GM12875 (cell line): ENCODE measurements around the gene MN1.

Source experiments
- H3K4me3 ChIP-seq: one replicate; pipeline ENCODE4 v1.5.1; 2011; ENCODE audit warnings: low read depth, low read length, control low read depth
- TF ChIP-seq, protein P1 (sequence below): IDR thresholded peaks from 2 replicates; pipeline ENCODE4 v1.5.1; 2011; ENCODE audit warnings: low read depth, mild to moderate bottlenecking, control low read depth, inconsistent platforms, low read length, moderate library complexity, borderline replicate concordance; ENCODE audit not compliant: insufficient read depth

MN1 gene

DNA sequence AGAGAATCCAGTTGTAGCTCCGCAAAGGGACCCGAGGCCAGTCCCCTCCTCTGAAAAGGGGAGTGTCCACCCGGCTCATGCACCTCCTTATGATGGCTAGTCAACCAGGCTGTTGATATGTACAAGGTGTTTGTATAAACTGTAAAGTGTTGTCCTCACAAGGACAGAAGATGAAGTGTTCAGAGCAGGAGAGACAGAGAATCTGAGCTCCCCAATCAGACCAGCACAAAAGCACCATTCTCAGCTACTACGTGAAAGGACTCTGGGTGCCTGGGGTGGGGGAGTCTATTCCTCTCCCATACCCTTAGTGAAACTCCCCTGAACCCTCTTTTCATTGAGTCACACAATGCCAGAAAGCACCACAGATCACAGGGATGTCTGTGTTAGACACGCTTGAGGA is 49.4 kb downstream of the MN1 start:
- no peak overlapping the region for H3K4me3 ChIP-seq
- TF ChIP-seq, protein P1, sequence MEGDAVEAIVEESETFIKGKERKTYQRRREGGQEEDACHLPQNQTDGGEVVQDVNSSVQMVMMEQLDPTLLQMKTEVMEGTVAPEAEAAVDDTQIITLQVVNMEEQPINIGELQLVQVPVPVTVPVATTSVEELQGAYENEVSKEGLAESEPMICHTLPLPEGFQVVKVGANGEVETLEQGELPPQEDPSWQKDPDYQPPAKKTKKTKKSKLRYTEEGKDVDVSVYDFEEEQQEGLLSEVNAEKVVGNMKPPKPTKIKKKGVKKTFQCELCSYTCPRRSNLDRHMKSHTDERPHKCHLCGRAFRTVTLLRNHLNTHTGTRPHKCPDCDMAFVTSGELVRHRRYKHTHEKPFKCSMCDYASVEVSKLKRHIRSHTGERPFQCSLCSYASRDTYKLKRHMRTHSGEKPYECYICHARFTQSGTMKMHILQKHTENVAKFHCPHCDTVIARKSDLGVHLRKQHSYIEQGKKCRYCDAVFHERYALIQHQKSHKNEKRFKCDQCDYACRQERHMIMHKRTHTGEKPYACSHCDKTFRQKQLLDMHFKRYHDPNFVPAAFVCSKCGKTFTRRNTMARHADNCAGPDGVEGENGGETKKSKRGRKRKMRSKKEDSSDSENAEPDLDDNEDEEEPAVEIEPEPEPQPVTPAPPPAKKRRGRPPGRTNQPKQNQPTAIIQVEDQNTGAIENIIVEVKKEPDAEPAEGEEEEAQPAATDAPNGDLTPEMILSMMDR, result no peak

GRCh38 chr22:27751277-27752070 is 50.1 kb downstream of the MN1 start:
- TF ChIP-seq, protein P1, result no peak

DNA sequence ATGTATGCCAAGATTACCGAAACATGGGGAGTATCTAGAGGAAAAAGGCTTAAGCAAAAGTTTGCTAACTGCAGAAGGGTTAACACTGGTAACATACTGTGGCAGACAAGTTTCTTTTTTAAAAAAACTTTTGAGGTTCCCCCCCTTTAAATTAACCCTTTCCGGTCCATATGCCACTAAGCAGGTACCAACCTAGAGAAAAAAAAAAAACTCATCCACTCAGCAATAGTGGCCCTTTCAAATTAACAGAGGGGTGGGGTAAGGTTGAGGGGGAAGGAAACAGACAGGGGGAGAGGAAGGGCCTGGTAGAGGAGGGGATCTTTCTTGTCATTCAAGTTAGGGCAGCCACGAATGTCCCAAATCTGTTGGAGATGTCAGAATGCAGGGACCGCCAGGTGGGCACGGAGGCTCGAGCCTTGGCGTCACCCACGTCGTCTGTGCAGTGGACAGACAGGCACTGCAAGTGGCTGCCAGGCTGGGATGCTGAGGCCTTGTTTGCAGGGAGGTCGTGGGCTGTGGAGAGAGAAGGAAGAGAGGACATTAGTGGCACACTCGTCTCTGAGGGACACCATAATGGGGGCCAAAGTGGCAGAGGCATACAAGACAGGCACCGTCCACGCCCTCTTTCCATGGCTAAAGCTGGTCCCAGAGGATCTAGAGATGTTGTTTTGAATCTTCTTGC is 50.8 kb downstream of the MN1 start:
- H3K4me3 ChIP-seq, result no peak overlapping the region
- TF ChIP-seq, protein P1, result no peak

More at GRCh38 chr22:27751277-27752070, 50.1 kb downstream of the MN1 start:
- H3K4me3 ChIP-seq, result no peak overlapping the region

DNA sequence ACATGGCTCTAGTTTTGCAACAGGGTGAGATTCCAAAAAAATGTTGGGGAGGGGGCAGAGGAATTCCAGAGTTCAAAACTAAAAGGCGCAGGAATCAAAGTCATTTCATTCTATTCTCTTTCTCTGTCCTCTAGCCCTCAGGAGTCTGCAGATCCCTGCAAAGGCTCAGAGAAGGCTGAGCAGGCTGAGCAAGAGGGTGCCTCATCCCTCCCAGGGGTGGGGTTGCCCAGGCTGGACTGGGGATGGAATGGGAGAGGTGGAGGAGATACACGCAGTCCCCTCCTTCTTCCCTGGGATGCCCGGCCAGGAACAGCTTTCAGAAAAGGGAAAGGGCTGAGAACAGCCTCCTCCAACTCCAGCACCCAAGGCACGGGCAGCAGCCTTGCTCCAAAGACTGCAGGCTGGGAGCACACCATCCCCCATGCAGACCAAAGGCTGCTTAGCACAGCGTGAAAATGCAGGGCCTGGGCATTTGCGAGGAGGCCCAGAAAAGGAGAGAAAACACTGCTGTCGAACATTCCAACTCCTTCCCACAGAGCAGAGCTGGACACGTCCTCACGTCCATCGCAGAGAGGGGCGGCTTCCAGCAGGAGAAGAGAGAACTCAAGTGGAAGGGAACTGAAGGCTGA is 51.8 kb downstream of the MN1 start:
- H3K4me3 ChIP-seq, result no peak overlapping the region

GRCh38 chr22:27748751-27749191 is 52.8 kb downstream of the MN1 start:
- TF ChIP-seq, protein P1, result no peak
- no peak overlapping the region for H3K4me3 ChIP-seq

More for the DNA sequence above, 51.8 kb downstream of the MN1 start:
- TF ChIP-seq, protein P1, result no peak

DNA sequence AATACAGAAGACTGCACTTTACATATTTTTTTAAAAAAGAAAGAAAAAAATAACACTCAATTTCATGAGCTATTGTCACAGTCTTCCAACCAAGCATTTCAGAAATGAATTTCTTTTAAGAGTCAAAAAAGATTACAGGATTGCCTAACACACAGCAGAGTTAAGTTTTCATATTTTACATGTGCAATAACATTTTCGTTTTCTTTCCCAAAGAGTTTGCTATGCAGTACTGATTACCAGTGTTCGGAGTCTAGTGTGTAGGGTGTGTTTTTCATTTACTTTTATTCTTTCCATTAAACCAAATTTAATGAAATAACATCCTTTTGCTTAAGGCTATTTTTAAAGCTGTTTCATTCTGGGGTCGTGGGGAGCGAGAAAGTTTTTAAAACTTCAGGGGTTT is 53.2 kb downstream of the MN1 start:
- TF ChIP-seq, protein P1, result no peak
- no peak overlapping the region for H3K4me3 ChIP-seq
